ENCODE results near the gene MFAP3L.

- TF ChIP-seq, protein P1, sequence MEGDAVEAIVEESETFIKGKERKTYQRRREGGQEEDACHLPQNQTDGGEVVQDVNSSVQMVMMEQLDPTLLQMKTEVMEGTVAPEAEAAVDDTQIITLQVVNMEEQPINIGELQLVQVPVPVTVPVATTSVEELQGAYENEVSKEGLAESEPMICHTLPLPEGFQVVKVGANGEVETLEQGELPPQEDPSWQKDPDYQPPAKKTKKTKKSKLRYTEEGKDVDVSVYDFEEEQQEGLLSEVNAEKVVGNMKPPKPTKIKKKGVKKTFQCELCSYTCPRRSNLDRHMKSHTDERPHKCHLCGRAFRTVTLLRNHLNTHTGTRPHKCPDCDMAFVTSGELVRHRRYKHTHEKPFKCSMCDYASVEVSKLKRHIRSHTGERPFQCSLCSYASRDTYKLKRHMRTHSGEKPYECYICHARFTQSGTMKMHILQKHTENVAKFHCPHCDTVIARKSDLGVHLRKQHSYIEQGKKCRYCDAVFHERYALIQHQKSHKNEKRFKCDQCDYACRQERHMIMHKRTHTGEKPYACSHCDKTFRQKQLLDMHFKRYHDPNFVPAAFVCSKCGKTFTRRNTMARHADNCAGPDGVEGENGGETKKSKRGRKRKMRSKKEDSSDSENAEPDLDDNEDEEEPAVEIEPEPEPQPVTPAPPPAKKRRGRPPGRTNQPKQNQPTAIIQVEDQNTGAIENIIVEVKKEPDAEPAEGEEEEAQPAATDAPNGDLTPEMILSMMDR (IDR thresholded peaks at IDR 0.05) = no peak
- no peak for TF ChIP-seq POLR2A (IDR thresholded peaks at IDR 0.05)
These were observed 50.1 kb downstream of the MFAP3L start for GRCh38 chr4:169975838-169976796.

Measured in Peyer's patch (tissue), 4 donors.